GM12864 (cell line): Measurements from ENCODE around the gene LPP.

ENCODE experiments used
- DNase-seq: peaks from one replicate; pipeline ENCODE4 v3.0.0-alpha.2; 2011; ENCODE audit warnings: low read depth
- H3K4me3 ChIP-seq: 2 replicates; pipeline ENCODE4 v1.5.1; 2011; ENCODE audit warnings: mild to moderate bottlenecking, low read depth, low read length, control low read depth
- CTCF ChIP-seq: IDR thresholded peaks from 2 replicates; pipeline ENCODE4 v1.5.1; 2011; ENCODE audit warnings: low read depth, mild to moderate bottlenecking, moderate library complexity, low read length, control low read depth, inconsistent platforms; ENCODE audit errors: missing control alignments

LPP gene

GRCh38 chr3:188283347-188283746 is 129.4 kb downstream of the LPP start:
- DNase-seq, result no peak
- H3K4me3 ChIP-seq, result no peak overlapping the region
- no peak for TF ChIP-seq CTCF

- DNase-seq, result no peak
- TF ChIP-seq CTCF, result no peak
- H3K4me3 ChIP-seq, result no peak overlapping the region
Measured at GRCh38 chr3:188284455-188285212, 130.7 kb downstream of the LPP start.

- no peak for DNase-seq
- no peak for TF ChIP-seq CTCF
- no peak overlapping the region for H3K4me3 ChIP-seq
Measured at GRCh38 chr3:188286087-188286513, 132.1 kb downstream of the LPP start.

- no peak for TF ChIP-seq CTCF
- no peak overlapping the region for H3K4me3 ChIP-seq
- no peak for DNase-seq
Measured at GRCh38 chr3:188287339-188287738, 133.4 kb downstream of the LPP start.

- TF ChIP-seq CTCF, result no peak
- no peak overlapping the region for H3K4me3 ChIP-seq
- DNase-seq, result no peak
Measured at GRCh38 chr3:188287762-188288505, 134.0 kb downstream of the LPP start.

GRCh38 chr3:188292251-188292650 is 138.3 kb downstream of the LPP start:
- no peak for TF ChIP-seq CTCF
- H3K4me3 ChIP-seq, result no peak overlapping the region
- DNase-seq, result no peak

GRCh38 chr3:188292827-188293226 is 138.9 kb downstream of the LPP start:
- TF ChIP-seq CTCF, result no peak
- H3K4me3 ChIP-seq, result no peak overlapping the region
- DNase-seq, result no peak
